Measurements from ENCODE around the gene SYN1.
A peak's percentile ranks its signal among the peaks of the same experiment; 100 is the strongest.

DNA sequence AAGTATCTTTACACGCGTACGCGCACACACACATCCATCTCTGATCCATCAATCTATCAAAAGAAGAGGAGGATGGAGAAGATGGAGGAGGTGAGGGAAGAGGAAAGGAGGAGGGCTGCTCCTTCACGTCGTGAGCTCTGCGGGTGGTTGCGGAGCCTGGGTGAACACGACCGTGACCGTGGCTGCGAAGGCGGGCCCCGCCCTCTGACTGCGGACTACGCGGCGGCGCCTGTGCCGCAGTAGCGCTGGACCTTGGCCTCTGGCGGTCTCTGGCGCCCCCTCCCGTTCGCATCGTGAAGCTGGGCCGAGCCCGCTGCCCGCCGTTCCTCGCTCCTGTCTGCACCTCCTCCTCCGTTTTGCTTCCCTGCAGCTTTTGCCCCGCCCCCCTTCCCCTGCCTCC is 96.4 kb downstream of the SYN1 start:
- TF ChIP-seq POLR2A (IDR thresholded peaks at IDR 0.05) (no peak), POLR2AphosphoS5 (IDR thresholded peaks at IDR 0.05) (no peak), EP300 (IDR thresholded peaks at IDR 0.05) (no peak)
- TF ChIP-seq, protein P1, sequence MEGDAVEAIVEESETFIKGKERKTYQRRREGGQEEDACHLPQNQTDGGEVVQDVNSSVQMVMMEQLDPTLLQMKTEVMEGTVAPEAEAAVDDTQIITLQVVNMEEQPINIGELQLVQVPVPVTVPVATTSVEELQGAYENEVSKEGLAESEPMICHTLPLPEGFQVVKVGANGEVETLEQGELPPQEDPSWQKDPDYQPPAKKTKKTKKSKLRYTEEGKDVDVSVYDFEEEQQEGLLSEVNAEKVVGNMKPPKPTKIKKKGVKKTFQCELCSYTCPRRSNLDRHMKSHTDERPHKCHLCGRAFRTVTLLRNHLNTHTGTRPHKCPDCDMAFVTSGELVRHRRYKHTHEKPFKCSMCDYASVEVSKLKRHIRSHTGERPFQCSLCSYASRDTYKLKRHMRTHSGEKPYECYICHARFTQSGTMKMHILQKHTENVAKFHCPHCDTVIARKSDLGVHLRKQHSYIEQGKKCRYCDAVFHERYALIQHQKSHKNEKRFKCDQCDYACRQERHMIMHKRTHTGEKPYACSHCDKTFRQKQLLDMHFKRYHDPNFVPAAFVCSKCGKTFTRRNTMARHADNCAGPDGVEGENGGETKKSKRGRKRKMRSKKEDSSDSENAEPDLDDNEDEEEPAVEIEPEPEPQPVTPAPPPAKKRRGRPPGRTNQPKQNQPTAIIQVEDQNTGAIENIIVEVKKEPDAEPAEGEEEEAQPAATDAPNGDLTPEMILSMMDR (IDR thresholded peaks at IDR 0.05), result peak in 3 of 4 experiments; percentile 71 to 92 (median 80)
